Type B pancreatic cell (in vitro differentiated cells): ENCODE measurements around the gene RNF157. TPM values are rescaled to one million over a fixed set of nuclear protein-coding genes. Genes with fewer than 3 reads are reported as not detected.
"Not testable (repeated sequence)": the region's sequence is repeated elsewhere in the genome, so short reads cannot be mapped to it uniquely, and the experiment has no call there.

Experiments used
- DNase-seq: peaks from one replicate; pipeline ENCODE4 v3.0.0; 2021; ENCODE audit warnings: mixed read lengths; ENCODE audit not compliant: unreplicated experiment; ENCODE audit errors: extremely low spot score
- H3K27ac Mint-ChIP-seq: 2 replicates; pipeline ENCODE4 v1.8.0; 2021; ENCODE audit warnings: mild to moderate bottlenecking, mixed read lengths
- H3K27me3 Mint-ChIP-seq: 2 replicates; pipeline ENCODE4 v1.8.0; 2021; ENCODE audit warnings: mixed read lengths
- H3K36me3 Mint-ChIP-seq: 2 replicates; pipeline ENCODE4 v1.8.0; 2021; ENCODE audit warnings: mixed read lengths
- H3K4me1 Mint-ChIP-seq: one replicate; pipeline ENCODE4 v1.8.0; 2021; ENCODE audit warnings: mixed read lengths; ENCODE audit not compliant: unreplicated experiment
- H3K4me3 Mint-ChIP-seq: 2 replicates; pipeline ENCODE4 v1.8.0; 2021; ENCODE audit warnings: mild to moderate bottlenecking, mixed read lengths
- H3K9me3 Mint-ChIP-seq: 2 replicates; pipeline ENCODE4 v1.8.0; 2021; ENCODE audit warnings: mixed read lengths
- total RNA-seq: library from RNA; stranded (reverse); gene quantifications from 2 replicates; pipeline ENCODE4 v1.2.1, GENCODE V29; 2021; ENCODE audit warnings: low replicate concordance
- TF ChIP-seq, protein P1 (sequence below): fragments of 200-600 bp; sonication (generic); conservative IDR thresholded peaks from 2 replicates; pipeline ENCODE4 v1.5.0; 2021; ENCODE audit warnings: antibody characterized with exemption, mild to moderate bottlenecking

The RNF157 gene
- total RNA-seq, 1 donor from 2014 or later, result 27.0 TPM

DNA sequence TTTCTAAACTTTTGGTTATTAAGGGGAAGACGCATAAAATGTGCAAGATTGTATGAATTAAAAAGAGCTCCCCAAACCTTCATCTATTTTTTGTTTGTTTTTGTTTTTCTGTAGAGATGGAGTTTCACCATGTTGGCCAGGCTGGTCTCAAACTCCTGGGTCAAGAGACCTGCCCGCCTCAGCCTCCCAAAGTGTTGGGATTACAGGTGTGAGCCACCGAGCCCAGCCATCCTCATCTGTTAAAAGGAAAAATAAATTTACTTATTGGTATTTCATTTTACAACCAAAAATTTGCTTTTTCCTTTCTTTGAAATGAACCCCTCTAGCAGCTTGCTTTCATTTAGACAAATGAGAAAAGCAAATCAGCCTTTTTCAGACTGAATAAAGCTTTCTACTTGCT is 23.2 kb downstream of the RNF157 start:
- Mint-ChIP-seq H3K27ac (no peak overlapping the region), H3K9me3 (no peaks in the 10 kb centered on the region), H3K27me3 (no peaks in the 10 kb centered on the region), H3K4me3 (no peak overlapping the region), H3K36me3 (no peaks in the 10 kb centered on the region), H3K4me1 (peaks cover 5% of the 10 kb centered on the region)
- DNase-seq, result no peak
- TF ChIP-seq, protein P1, sequence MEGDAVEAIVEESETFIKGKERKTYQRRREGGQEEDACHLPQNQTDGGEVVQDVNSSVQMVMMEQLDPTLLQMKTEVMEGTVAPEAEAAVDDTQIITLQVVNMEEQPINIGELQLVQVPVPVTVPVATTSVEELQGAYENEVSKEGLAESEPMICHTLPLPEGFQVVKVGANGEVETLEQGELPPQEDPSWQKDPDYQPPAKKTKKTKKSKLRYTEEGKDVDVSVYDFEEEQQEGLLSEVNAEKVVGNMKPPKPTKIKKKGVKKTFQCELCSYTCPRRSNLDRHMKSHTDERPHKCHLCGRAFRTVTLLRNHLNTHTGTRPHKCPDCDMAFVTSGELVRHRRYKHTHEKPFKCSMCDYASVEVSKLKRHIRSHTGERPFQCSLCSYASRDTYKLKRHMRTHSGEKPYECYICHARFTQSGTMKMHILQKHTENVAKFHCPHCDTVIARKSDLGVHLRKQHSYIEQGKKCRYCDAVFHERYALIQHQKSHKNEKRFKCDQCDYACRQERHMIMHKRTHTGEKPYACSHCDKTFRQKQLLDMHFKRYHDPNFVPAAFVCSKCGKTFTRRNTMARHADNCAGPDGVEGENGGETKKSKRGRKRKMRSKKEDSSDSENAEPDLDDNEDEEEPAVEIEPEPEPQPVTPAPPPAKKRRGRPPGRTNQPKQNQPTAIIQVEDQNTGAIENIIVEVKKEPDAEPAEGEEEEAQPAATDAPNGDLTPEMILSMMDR, result no peak

DNA sequence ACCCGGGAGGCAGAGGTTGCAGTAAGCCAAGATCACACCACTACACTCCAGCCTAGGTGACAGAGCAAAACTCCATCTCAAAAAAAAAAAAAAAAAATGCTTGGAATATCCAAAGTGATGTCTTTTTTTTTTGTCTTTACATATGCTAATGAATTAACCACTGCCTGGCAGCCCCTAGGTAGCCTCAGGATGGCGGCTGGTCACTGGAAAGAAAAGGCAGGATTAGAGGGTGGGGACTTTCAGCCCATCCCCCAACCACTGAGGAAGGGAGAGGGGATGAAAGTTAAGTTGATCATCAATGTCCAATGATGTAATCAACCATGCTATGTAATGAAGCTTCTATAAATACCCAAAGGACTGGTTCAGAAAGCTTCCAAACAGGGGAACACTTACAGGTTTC is 26.8 kb downstream of the RNF157 start:
- H3K27ac Mint-ChIP-seq, result no peak overlapping the region

DNA sequence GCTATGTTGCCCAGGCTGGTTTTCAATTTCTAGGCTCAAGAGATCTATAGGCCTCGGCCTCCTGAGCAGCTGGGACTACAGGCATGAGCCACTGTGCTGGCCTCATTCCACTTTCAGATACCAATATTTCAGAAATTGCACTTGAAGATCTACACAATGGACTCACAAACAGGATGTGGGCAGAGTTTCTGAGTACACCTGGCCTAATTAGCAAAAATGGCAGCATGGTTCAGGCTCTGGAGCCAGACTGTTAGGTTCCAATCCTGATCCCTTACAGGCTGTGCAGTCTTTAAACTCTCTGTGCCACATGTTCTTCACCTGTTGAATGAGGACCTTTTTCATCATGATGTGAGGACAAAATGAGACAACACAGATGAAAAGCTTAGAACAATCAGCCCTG is 32.2 kb downstream of the RNF157 start:
- H3K36me3 Mint-ChIP-seq, result peaks cover 6% of the 10 kb centered on the region

More for the DNA sequence above, 26.8 kb downstream of the RNF157 start:
- no peak overlapping the region for H3K4me3 Mint-ChIP-seq
- no peaks in the 10 kb centered on the region for H3K9me3 Mint-ChIP-seq
- H3K36me3 Mint-ChIP-seq, result peaks cover 6% of the 10 kb centered on the region
- H3K27me3 Mint-ChIP-seq, result no peaks in the 10 kb centered on the region
- TF ChIP-seq, protein P1, result no peak
- DNase-seq, result no peak
- no peaks in the 10 kb centered on the region for H3K4me1 Mint-ChIP-seq

DNA sequence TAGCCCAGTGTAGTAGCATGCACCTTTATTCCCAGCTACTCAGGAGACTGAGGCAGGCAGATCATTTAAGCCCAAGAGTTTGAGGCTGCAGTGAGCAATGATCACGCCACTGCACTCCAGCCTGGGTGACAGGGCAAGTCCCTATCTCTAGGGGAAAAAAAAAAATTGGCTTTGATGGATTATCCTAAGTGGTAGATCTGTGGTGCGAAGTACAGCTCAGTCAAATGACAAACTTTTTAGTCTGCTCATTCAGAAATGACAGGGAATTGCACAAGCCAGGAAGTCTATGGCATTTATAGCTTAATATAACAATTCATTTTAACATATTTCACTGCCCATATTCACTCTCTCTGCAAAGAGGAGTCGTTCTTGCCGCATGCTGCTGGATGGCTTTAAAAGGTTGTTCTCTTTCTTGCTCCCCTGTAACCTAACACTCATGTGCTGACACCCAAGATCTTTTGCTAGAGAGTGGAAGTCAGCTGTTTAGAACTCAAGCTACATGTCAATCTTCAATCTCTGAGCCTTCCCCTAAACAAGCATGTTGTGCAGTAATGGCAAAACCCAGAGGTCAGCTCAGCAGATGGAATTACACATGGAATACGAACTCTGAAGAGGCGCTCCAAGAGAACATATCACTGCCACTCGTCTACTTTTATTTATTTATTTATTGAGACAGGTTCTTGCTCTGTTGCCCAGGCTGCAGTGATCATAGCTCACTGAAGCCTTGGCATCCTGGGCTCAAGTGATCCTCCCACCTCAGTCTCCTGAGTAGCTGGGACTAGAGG is 32.8 kb downstream of the RNF157 start:
- Mint-ChIP-seq H3K27me3 (no peaks in the 10 kb centered on the region), H3K36me3 (peaks cover 6% of the 10 kb centered on the region), H3K9me3 (no peaks in the 10 kb centered on the region), H3K4me3 (no peak overlapping the region), H3K4me1 (peaks cover 4% of the 10 kb centered on the region), H3K27ac (no peak overlapping the region)
- no peak for DNase-seq
- TF ChIP-seq, protein P1, result no peak

More for the DNA sequence above, 32.2 kb downstream of the RNF157 start:
- no peak overlapping the region for H3K27ac Mint-ChIP-seq
- H3K4me1 Mint-ChIP-seq, result peaks cover 4% of the 10 kb centered on the region
- no peaks in the 10 kb centered on the region for H3K9me3 Mint-ChIP-seq
- no peak for DNase-seq
- TF ChIP-seq, protein P1, result no peak
- H3K27me3 Mint-ChIP-seq, result no peaks in the 10 kb centered on the region
- H3K4me3 Mint-ChIP-seq, result no peak overlapping the region

- H3K27me3 Mint-ChIP-seq, DNase-seq, H3K4me3 Mint-ChIP-seq, H3K36me3 Mint-ChIP-seq, H3K9me3 Mint-ChIP-seq, H3K4me1 Mint-ChIP-seq, H3K27ac Mint-ChIP-seq: not testable (repeated sequence)
These were observed 34.6 kb downstream of the RNF157 start for GRCh38 chr17:76205542-76206144.

GRCh38 chr17:76204277-76204676 is 36.0 kb downstream of the RNF157 start:
- Mint-ChIP-seq H3K4me1 (peaks cover 7% of the 10 kb centered on the region), H3K36me3 (peaks cover 4% of the 10 kb centered on the region), H3K4me3 (no peak overlapping the region), H3K27ac (no peak overlapping the region), H3K9me3 (no peaks in the 10 kb centered on the region), H3K27me3 (no peaks in the 10 kb centered on the region)
- TF ChIP-seq, protein P1, result no peak
- no peak for DNase-seq
